Type B pancreatic cell (in vitro differentiated cells): ENCODE data around the gene RTKN2. TPM values are rescaled to one million over a fixed set of nuclear protein-coding genes. Genes with fewer than 3 reads are reported as not detected.

Experiments
- DNase-seq: peaks from one replicate; pipeline ENCODE4 v3.0.0; 2021; ENCODE audit warnings: mixed read lengths; ENCODE audit not compliant: unreplicated experiment; ENCODE audit errors: extremely low spot score
- H3K27ac Mint-ChIP-seq: 2 replicates; pipeline ENCODE4 v1.8.0; 2021; ENCODE audit warnings: mild to moderate bottlenecking, mixed read lengths
- H3K27me3 Mint-ChIP-seq: 2 replicates; pipeline ENCODE4 v1.8.0; 2021; ENCODE audit warnings: mixed read lengths
- H3K36me3 Mint-ChIP-seq: 2 replicates; pipeline ENCODE4 v1.8.0; 2021; ENCODE audit warnings: mixed read lengths
- H3K4me1 Mint-ChIP-seq: one replicate; pipeline ENCODE4 v1.8.0; 2021; ENCODE audit warnings: mixed read lengths; ENCODE audit not compliant: unreplicated experiment
- H3K4me3 Mint-ChIP-seq: 2 replicates; pipeline ENCODE4 v1.8.0; 2021; ENCODE audit warnings: mild to moderate bottlenecking, mixed read lengths
- H3K9me3 Mint-ChIP-seq: 2 replicates; pipeline ENCODE4 v1.8.0; 2021; ENCODE audit warnings: mixed read lengths
- CTCF ChIP-seq: fragments of 200-600 bp; sonication (generic); conservative IDR thresholded peaks from 2 replicates; pipeline ENCODE4 v1.5.0; 2021; ENCODE audit warnings: antibody characterized with exemption, mild to moderate bottlenecking
- total RNA-seq: library from RNA; stranded (reverse); gene quantifications from 2 replicates; pipeline ENCODE4 v1.2.1, GENCODE V29; 2021; ENCODE audit warnings: low replicate concordance

RTKN2 gene
- total RNA-seq, 1 donor from 2014 or later: 10.0 TPM

- Mint-ChIP-seq H3K27ac (no peak overlapping the region), H3K9me3 (no peaks in the 10 kb centered on the region), H3K36me3 (peaks cover 3% of the 10 kb centered on the region), H3K4me3 (no peak overlapping the region), H3K27me3 (no peaks in the 10 kb centered on the region), H3K4me1 (peaks cover 6% of the 10 kb centered on the region)
- DNase-seq: no peak
- no peak for TF ChIP-seq CTCF
These were observed 36.8 kb downstream of the RTKN2 start for GRCh38 chr10:62231805-62232204.

GRCh38 chr10:62231371-62231770, 37.3 kb downstream of the RTKN2 start:
- peaks cover 3% of the 10 kb centered on the region for H3K36me3 Mint-ChIP-seq
- TF ChIP-seq CTCF: no peak
- H3K4me3 Mint-ChIP-seq: no peak overlapping the region
- H3K4me1 Mint-ChIP-seq: peaks cover 6% of the 10 kb centered on the region
- H3K27me3 Mint-ChIP-seq: no peaks in the 10 kb centered on the region
- H3K27ac Mint-ChIP-seq: no peak overlapping the region
- DNase-seq: no peak
- no peaks in the 10 kb centered on the region for H3K9me3 Mint-ChIP-seq

- no peak overlapping the region for H3K27ac Mint-ChIP-seq
- no peak for TF ChIP-seq CTCF
- H3K27me3 Mint-ChIP-seq: no peaks in the 10 kb centered on the region
- H3K4me3 Mint-ChIP-seq: no peak overlapping the region
- peaks cover 6% of the 10 kb centered on the region for H3K4me1 Mint-ChIP-seq
- no peaks in the 10 kb centered on the region for H3K9me3 Mint-ChIP-seq
- peaks cover 3% of the 10 kb centered on the region for H3K36me3 Mint-ChIP-seq
- DNase-seq: no peak
These were observed 38.1 kb downstream of the RTKN2 start for GRCh38 chr10:62230344-62231121.

- no peak for TF ChIP-seq CTCF
- no peak overlapping the region for H3K4me3 Mint-ChIP-seq
- no peaks in the 10 kb centered on the region for H3K9me3 Mint-ChIP-seq
- peaks cover 3% of the 10 kb centered on the region for H3K4me1 Mint-ChIP-seq
- DNase-seq: no peak
- peaks cover 8% of the 10 kb centered on the region for H3K36me3 Mint-ChIP-seq
- no peaks in the 10 kb centered on the region for H3K27me3 Mint-ChIP-seq
- no peak overlapping the region for H3K27ac Mint-ChIP-seq
These were observed 43.3 kb downstream of the RTKN2 start for GRCh38 chr10:62225362-62225761.

- Mint-ChIP-seq H3K9me3 (no peaks in the 10 kb centered on the region), H3K36me3 (peaks cover 8% of the 10 kb centered on the region), H3K4me1 (peaks cover 3% of the 10 kb centered on the region), H3K4me3 (no peak overlapping the region), H3K27ac (no peak overlapping the region), H3K27me3 (no peaks in the 10 kb centered on the region)
- DNase-seq: no peak
- no peak for TF ChIP-seq CTCF
These were observed 44.0 kb downstream of the RTKN2 start for GRCh38 chr10:62224606-62225005.
